Measurements from ENCODE around the gene ALDH1A1.
"Not testable (repeated sequence)": the region's sequence is repeated elsewhere in the genome, so short reads cannot be mapped to it uniquely, and the experiment has no call there.

ALDH1A1 gene

DNA sequence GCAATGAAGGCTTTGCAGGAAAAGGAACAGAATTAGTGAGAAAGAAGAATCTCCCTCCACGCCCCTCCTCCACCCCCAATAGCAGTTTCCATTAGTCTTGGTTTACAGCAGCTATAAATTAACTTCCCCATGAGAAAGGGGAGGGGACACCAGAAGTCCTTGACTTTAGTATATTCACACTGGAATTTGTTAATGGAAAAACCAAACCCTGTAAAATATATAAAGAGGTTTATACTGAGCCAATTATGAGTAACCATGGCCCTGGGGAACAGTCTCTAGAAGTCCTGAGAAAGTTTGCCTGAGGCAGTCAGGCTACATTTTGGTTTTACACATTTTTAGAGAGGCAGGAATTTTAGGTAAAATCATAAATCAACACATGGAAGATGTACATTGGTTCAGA, 88.5 kb downstream of the ALDH1A1 start:
- no peak overlapping the region for H3K27ac ChIP-seq (ENCODE audit: low read depth, low read length)
- H3K79me2 ChIP-seq (ENCODE audit: control insufficient read depth, insufficient read depth, low read length, poor library complexity): no peaks in the 10 kb centered on the region
- H3K4me1 ChIP-seq (ENCODE audit: control insufficient read depth in 1 of 2, insufficient read depth in 2 of 2, low read length in 2 of 2): no peaks in the 10 kb centered on the region
- WGBS (ENCODE audit: extremely low coverage, insufficient coverage, insufficient read length): no CpG with 5 or more reads among the region's 1 CpG
- no peak overlapping the region for H3K18ac ChIP-seq (ENCODE audit: low read length)
- no peak overlapping the region for H3K14ac ChIP-seq (ENCODE audit: low read length)
- H3K79me1 ChIP-seq (ENCODE audit: low read length): peaks cover 2% of the 10 kb centered on the region
- no peak overlapping the region for H4K12ac ChIP-seq (ENCODE audit: low read depth, low read length)
- no peak overlapping the region for H3K4ac ChIP-seq (ENCODE audit: low read depth, low read length)
- no peak overlapping the region for H4K8ac ChIP-seq (ENCODE audit: low read depth, low read length)
- H3K23ac ChIP-seq (ENCODE audit: low read length): no peak overlapping the region
- H3K27me3 ChIP-seq (ENCODE audit: insufficient read depth, low read length): no peaks in the 10 kb centered on the region
- H3K36me3 ChIP-seq (ENCODE audit: control insufficient read depth in 1 of 2, insufficient read depth in 2 of 2, low read length in 2 of 2): no peaks in the 10 kb centered on the region
- H2BK12ac ChIP-seq (ENCODE audit: low read length): no peak overlapping the region
- no peak for DNase-seq
- H2BK120ac ChIP-seq (ENCODE audit: insufficient read depth, low read length, poor library complexity): no peak overlapping the region
- H2AFZ ChIP-seq (ENCODE audit: insufficient read depth, low read length, poor library complexity): no peak overlapping the region
- no peak overlapping the region for H3K9ac ChIP-seq (ENCODE audit: low read length)
- no peak overlapping the region for H3K4me3 ChIP-seq (ENCODE audit: low read depth, low read length)
- H4K91ac ChIP-seq (ENCODE audit: low read depth, low read length): no peak overlapping the region
- no peak overlapping the region for H2BK5ac ChIP-seq (ENCODE audit: low read depth, low read length, poor library complexity)
- H3K4me2 ChIP-seq (ENCODE audit: low read length): no peak overlapping the region
- H3K9me3 ChIP-seq (ENCODE audit: insufficient read depth, low read depth, low read length): no peaks in the 10 kb centered on the region
- no peak overlapping the region for H2AK5ac ChIP-seq (ENCODE audit: low read length)

GRCh38 chr9:72863456-72864094, 89.3 kb downstream of the ALDH1A1 start:
- H3K23ac ChIP-seq (ENCODE audit: low read length): no peak overlapping the region
- no peak overlapping the region for H2AK5ac ChIP-seq (ENCODE audit: low read length)
- no peak overlapping the region for H2BK12ac ChIP-seq (ENCODE audit: low read length)
- peaks cover 2% of the 10 kb centered on the region for H3K79me1 ChIP-seq (ENCODE audit: low read length)
- no peak overlapping the region for H4K12ac ChIP-seq (ENCODE audit: low read depth, low read length)
- no peak overlapping the region for H3K27ac ChIP-seq (ENCODE audit: low read depth, low read length)
- no peak overlapping the region for H2BK120ac ChIP-seq (ENCODE audit: insufficient read depth, low read length, poor library complexity)
- no peak overlapping the region for H2BK5ac ChIP-seq (ENCODE audit: low read depth, low read length, poor library complexity)
- H3K27me3 ChIP-seq (ENCODE audit: insufficient read depth, low read length): no peaks in the 10 kb centered on the region
- H3K4me2 ChIP-seq (ENCODE audit: low read length): no peak overlapping the region
- H3K79me2 ChIP-seq (ENCODE audit: control insufficient read depth, insufficient read depth, low read length, poor library complexity): no peaks in the 10 kb centered on the region
- no CpG with 5 or more reads among the region's 4 CpGs for WGBS (ENCODE audit: extremely low coverage, insufficient coverage, insufficient read length)
- H3K4me3 ChIP-seq (ENCODE audit: low read depth, low read length): no peak overlapping the region
- H3K14ac ChIP-seq (ENCODE audit: low read length): no peak overlapping the region
- no peak overlapping the region for H3K9ac ChIP-seq (ENCODE audit: low read length)
- H3K9me3 ChIP-seq (ENCODE audit: insufficient read depth, low read depth, low read length): no peaks in the 10 kb centered on the region
- H3K18ac ChIP-seq (ENCODE audit: low read length): no peak overlapping the region
- H3K4ac ChIP-seq (ENCODE audit: low read depth, low read length): no peak overlapping the region
- H3K36me3 ChIP-seq (ENCODE audit: control insufficient read depth in 1 of 2, insufficient read depth in 2 of 2, low read length in 2 of 2): no peaks in the 10 kb centered on the region
- no peak overlapping the region for H4K91ac ChIP-seq (ENCODE audit: low read depth, low read length)
- no peak overlapping the region for H4K8ac ChIP-seq (ENCODE audit: low read depth, low read length)
- DNase-seq: no peak
- no peak overlapping the region for H2AFZ ChIP-seq (ENCODE audit: insufficient read depth, low read length, poor library complexity)
- no peaks in the 10 kb centered on the region for H3K4me1 ChIP-seq (ENCODE audit: control insufficient read depth in 1 of 2, insufficient read depth in 2 of 2, low read length in 2 of 2)

GRCh38 chr9:72862788-72863187, 90.1 kb downstream of the ALDH1A1 start:
- H2AK5ac ChIP-seq (ENCODE audit: low read length): not testable (repeated sequence)

DNA sequence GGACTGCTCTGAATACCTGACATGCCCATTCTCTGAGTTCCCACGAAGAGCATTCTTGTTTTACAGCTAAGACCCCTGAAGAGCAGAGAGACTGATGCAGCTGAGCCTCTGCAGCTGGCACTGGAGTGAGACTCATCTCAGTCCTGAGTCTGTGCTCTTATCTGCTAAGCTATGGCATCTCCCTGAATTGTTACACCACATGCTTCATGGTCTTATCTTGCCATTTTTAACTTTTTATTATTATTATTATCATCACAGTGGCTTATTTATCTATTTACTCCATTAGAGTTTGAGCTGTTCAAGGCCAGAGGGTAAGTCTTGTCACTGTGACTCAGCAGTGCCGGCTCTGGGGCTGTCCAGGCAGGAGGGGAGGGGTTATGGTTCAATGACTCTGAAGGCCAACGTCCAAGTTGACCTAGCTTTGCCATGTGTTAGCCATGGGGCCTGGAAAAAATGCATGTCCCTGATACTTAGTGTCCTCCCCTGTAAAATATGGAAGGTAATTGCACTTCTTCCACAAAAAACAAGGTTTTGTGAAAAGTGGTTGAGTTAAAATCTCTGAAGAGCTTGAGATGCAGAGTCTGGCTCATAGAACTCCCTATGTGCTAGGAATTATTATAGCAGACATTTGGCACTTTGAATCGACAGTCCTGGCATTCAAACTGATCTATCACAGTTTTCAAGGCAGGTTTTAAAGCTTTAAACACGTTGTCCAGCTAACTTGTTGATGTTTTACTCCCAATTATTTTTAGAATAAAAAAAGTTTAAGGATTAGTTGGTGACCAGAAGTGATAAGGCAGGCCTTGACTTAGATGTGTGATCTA, 94.6 kb downstream of the ALDH1A1 start:
- H2AK5ac ChIP-seq (ENCODE audit: low read length): no peak overlapping the region
- no peak overlapping the region for H4K12ac ChIP-seq (ENCODE audit: low read depth, low read length)
- H4K8ac ChIP-seq (ENCODE audit: low read depth, low read length): no peak overlapping the region
- no peak overlapping the region for H3K4ac ChIP-seq (ENCODE audit: low read depth, low read length)
- H3K9ac ChIP-seq (ENCODE audit: low read length): no peak overlapping the region
- no peaks in the 10 kb centered on the region for H3K9me3 ChIP-seq (ENCODE audit: insufficient read depth, low read depth, low read length)
- H2AFZ ChIP-seq (ENCODE audit: insufficient read depth, low read length, poor library complexity): peak overlapping the region; percentile 17
- H3K23ac ChIP-seq (ENCODE audit: low read length): no peak overlapping the region
- no CpG with 5 or more reads among the region's 5 CpGs for WGBS (ENCODE audit: extremely low coverage, insufficient coverage, insufficient read length)
- no peak for DNase-seq
- H3K4me2 ChIP-seq (ENCODE audit: low read length): no peak overlapping the region
- H3K27ac ChIP-seq (ENCODE audit: low read depth, low read length): peak overlapping the region; percentile 23
- H3K79me2 ChIP-seq (ENCODE audit: control insufficient read depth, insufficient read depth, low read length, poor library complexity): no peaks in the 10 kb centered on the region
- H2BK5ac ChIP-seq (ENCODE audit: low read depth, low read length, poor library complexity): no peak overlapping the region
- no peak overlapping the region for H3K4me3 ChIP-seq (ENCODE audit: low read depth, low read length)
- H4K91ac ChIP-seq (ENCODE audit: low read depth, low read length): peak overlapping the region; percentile 26
- no peak overlapping the region for H3K18ac ChIP-seq (ENCODE audit: low read length)
- H3K4me1 ChIP-seq (ENCODE audit: control insufficient read depth in 1 of 2, insufficient read depth in 2 of 2, low read length in 2 of 2): peaks cover 0 to 2% of the 10 kb centered on the region in 2 experiments
- no peaks in the 10 kb centered on the region for H3K36me3 ChIP-seq (ENCODE audit: control insufficient read depth in 1 of 2, insufficient read depth in 2 of 2, low read length in 2 of 2)
- H2BK12ac ChIP-seq (ENCODE audit: low read length): no peak overlapping the region
- H3K14ac ChIP-seq (ENCODE audit: low read length): no peak overlapping the region
- peaks cover 2% of the 10 kb centered on the region for H3K79me1 ChIP-seq (ENCODE audit: low read length)
- no peak overlapping the region for H2BK120ac ChIP-seq (ENCODE audit: insufficient read depth, low read length, poor library complexity)
- no peaks in the 10 kb centered on the region for H3K27me3 ChIP-seq (ENCODE audit: insufficient read depth, low read length)

More at GRCh38 chr9:72862788-72863187, 90.1 kb downstream of the ALDH1A1 start:
- not testable (repeated sequence) for DNase-seq; H3K18ac ChIP-seq (ENCODE audit: low read length); H3K4ac ChIP-seq (ENCODE audit: low read depth, low read length); H4K12ac ChIP-seq (ENCODE audit: low read depth, low read length); H4K8ac ChIP-seq (ENCODE audit: low read depth, low read length); H2BK12ac ChIP-seq (ENCODE audit: low read length); H3K14ac ChIP-seq (ENCODE audit: low read length); H3K36me3 ChIP-seq (ENCODE audit: control insufficient read depth in 1 of 2, insufficient read depth in 2 of 2, low read length in 2 of 2); H3K27me3 ChIP-seq (ENCODE audit: insufficient read depth, low read length); H3K23ac ChIP-seq (ENCODE audit: low read length); H3K4me3 ChIP-seq (ENCODE audit: low read depth, low read length); H3K9me3 ChIP-seq (ENCODE audit: insufficient read depth, low read depth, low read length); H4K91ac ChIP-seq (ENCODE audit: low read depth, low read length); H2BK5ac ChIP-seq (ENCODE audit: low read depth, low read length, poor library complexity); H3K4me1 ChIP-seq (ENCODE audit: control insufficient read depth in 1 of 2, insufficient read depth in 2 of 2, low read length in 2 of 2); H3K79me2 ChIP-seq (ENCODE audit: control insufficient read depth, insufficient read depth, low read length, poor library complexity); H3K9ac ChIP-seq (ENCODE audit: low read length); H3K27ac ChIP-seq (ENCODE audit: low read depth, low read length); H3K4me2 ChIP-seq (ENCODE audit: low read length); H2AFZ ChIP-seq (ENCODE audit: insufficient read depth, low read length, poor library complexity); H3K79me1 ChIP-seq (ENCODE audit: low read length); H2BK120ac ChIP-seq (ENCODE audit: insufficient read depth, low read length, poor library complexity)
- no CpG with 5 or more reads among the region's 7 CpGs for WGBS (ENCODE audit: extremely low coverage, insufficient coverage, insufficient read length)
